ENCODE data around the gene KLHL21.
A peak's percentile ranks its signal among the peaks of the same experiment; 100 is the strongest.
"Not testable (repeated sequence)": the region's sequence is repeated elsewhere in the genome, so short reads cannot be mapped to it uniquely, and the experiment has no call there.

KLHL21 gene, protein sequence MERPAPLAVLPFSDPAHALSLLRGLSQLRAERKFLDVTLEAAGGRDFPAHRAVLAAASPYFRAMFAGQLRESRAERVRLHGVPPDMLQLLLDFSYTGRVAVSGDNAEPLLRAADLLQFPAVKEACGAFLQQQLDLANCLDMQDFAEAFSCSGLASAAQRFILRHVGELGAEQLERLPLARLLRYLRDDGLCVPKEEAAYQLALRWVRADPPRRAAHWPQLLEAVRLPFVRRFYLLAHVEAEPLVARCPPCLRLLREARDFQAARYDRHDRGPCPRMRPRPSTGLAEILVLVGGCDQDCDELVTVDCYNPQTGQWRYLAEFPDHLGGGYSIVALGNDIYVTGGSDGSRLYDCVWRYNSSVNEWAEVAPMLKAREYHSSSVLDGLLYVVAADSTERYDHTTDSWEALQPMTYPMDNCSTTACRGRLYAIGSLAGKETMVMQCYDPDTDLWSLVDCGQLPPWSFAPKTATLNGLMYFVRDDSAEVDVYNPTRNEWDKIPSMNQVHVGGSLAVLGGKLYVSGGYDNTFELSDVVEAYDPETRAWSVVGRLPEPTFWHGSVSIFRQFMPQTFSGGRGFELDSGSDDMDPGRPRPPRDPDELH

DNA sequence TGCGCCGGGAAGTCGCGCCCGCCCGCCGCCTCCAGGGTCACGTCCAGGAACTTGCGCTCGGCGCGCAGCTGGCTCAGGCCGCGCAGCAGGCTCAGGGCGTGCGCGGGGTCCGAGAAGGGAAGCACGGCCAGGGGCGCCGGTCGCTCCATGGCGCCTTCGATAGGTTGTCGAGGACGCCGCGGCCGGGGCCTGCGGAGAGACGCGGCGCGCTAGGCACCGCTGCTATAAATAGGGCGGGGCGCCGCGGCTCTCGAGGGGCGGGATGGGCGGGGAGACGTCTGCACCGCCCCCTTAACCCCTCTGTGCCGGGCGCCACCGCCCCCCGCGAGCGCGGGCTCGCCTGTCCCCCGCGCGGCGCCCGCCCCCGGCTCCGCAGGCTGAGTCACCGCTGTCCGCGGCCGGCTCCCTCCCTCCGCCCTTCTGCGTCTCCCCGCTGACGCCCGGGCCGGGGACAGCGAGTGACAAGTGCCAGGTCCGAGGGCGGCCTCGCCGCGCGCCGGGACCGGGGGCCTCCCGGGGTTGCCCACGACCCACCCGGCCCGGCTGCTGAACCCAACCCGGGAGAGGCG, at the start of gene KLHL21:
KLHL21 (minus strand) TSS at position 201 of the 569 bp plus-strand sequence; CDS start at position 149, 52 bp downstream.
- DNase-seq (ENCODE audit: low spot score): peak; percentile 96
- TF ChIP-seq, protein P1, sequence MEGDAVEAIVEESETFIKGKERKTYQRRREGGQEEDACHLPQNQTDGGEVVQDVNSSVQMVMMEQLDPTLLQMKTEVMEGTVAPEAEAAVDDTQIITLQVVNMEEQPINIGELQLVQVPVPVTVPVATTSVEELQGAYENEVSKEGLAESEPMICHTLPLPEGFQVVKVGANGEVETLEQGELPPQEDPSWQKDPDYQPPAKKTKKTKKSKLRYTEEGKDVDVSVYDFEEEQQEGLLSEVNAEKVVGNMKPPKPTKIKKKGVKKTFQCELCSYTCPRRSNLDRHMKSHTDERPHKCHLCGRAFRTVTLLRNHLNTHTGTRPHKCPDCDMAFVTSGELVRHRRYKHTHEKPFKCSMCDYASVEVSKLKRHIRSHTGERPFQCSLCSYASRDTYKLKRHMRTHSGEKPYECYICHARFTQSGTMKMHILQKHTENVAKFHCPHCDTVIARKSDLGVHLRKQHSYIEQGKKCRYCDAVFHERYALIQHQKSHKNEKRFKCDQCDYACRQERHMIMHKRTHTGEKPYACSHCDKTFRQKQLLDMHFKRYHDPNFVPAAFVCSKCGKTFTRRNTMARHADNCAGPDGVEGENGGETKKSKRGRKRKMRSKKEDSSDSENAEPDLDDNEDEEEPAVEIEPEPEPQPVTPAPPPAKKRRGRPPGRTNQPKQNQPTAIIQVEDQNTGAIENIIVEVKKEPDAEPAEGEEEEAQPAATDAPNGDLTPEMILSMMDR (IDR thresholded peaks at IDR 0.05; ENCODE audit: extremely low read depth, missing control alignments): no peak

DNA sequence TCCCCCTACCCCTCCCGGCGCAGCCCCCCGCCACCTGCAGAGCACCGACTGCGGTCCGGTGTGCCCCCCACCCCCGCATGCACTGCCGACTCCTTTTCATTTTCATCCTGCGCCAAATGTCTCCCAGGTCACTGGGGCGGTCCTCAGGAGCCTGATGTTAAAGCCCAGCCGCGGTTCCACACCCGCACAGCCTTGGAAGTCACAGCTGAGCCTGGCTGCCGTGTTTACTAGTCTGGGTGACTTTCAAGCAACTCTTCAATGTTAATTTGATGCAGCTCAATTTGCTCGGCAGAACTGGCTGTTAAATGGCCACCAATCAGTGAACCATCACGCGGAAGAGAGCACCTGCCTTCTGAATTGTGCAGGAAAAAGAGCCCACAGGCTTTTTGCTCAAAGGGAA, 49.2 kb upstream of the KLHL21 start:
- TF ChIP-seq, protein P1 (IDR thresholded peaks at IDR 0.05; ENCODE audit: extremely low read depth, missing control alignments): no peak
- no peak for DNase-seq (ENCODE audit: low spot score)

DNA sequence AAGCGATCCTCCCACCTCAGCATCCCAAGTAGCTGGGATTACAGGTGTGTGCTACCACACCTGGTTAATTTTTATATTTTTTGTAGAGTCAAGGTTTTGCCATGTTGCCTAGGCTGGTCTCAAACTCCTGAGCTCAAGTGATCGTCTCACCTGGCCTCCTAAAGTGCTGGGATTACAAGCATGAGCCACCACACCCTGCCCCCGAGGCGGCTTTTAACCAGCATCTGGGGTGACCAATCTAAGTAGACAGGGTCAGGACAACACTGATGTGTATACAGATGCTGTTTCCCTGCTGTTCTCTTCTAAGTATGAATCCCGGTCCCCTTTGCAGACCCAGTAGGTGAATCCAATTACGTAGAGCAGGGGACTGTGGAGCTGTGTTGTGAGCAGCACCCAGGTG, 45.9 kb upstream of the KLHL21 start:
- TF ChIP-seq, protein P1 (IDR thresholded peaks at IDR 0.05; ENCODE audit: extremely low read depth, missing control alignments): no peak
- DNase-seq (ENCODE audit: low spot score): no peak

DNA sequence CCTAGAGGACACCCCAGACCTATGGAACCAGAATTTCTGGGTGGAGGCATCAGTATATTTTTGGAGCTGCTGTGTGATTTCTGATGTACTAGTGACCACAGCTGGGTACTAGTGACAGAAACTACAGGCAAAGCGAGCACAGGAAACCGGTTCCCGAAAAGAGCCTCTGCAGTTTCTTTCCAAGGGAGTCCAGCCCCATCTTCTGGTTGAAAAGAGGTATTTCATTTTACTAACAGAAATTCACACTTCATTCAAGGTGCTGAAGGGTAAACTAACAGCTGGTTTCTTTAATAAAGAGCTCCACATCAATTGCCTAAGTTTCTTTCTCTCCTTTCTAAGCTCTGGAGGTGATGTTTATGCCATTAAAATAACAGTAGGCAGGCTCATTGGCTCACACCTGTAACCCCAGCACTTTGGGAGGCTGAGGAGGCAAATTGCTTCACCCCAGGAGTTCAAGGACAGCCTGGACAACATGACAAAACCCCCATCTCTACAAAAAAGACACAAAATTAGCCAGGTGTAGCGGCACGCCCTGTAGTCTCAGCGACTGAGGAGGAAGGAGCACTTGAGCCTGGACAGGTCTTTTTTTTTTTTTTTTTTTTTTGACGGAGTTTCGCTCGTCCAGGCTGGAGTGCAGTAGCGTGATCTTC, 44.0 kb upstream of the KLHL21 start:
- TF ChIP-seq, protein P1 (IDR thresholded peaks at IDR 0.05; ENCODE audit: extremely low read depth, missing control alignments): no peak
- DNase-seq (ENCODE audit: low spot score): peak; percentile 59

DNA sequence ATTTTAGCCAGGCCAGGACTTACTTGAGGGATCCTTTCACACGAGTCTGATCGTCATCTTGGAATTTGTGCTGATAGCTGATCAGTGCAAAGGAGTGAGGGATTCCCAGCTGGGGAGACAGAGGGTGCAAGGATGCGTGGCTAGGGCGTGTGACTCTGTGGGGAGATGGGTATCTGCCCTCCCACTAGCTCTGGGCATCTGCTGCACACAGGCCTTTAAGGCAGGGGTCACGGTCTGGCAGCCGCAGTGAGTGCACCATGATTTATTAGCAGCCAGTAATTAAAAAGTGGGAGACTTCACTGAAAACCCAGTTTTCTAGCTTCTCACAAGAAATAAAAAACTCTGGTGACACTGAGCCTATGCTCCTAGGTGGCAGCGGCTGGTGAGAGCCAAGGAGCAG, 42.3 kb upstream of the KLHL21 start:
- DNase-seq (ENCODE audit: low spot score): no peak
- TF ChIP-seq, protein P1 (IDR thresholded peaks at IDR 0.05; ENCODE audit: extremely low read depth, missing control alignments): no peak

DNA sequence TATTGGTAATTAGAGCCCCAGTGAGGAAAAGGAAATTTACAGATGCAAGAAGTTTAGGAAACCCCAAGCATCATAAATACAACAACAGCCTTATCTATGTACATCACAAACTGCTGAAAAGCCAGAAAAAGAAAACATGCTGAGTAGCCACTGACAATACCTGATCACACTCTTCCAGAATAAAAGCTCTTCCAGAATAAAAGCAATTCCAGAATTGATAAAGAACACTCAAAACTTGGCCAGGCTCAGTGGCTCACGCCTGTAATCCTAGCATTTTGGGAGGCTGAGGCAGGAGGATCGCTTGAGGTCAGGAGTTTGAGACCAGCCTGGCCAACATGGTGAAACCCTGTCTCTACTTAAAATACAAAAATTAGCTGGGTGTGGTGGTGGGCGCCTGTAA, 38.2 kb upstream of the KLHL21 start:
- DNase-seq (ENCODE audit: low spot score): not testable (repeated sequence)

DNA sequence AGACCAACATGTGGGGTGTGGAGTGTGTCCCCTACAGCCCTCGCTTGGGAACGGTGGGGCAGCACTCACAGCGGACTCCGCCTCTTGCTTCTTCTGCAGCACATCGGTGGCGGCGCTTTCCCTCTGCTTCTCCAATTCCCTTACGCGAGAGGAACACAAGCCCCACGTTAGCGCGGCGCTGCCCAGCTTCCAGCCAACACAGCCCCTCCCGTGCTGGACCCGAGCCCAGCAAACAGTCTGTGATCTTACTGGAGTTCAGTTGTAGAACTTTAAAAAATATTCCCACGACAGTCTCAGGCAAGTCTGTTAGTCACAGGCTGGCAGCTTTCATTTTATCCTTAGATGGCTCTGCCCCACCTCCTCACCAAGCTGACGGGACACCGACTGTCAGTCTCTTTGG, 35.6 kb upstream of the KLHL21 start:
- no peak for DNase-seq (ENCODE audit: low spot score)
- TF ChIP-seq, protein P1 (IDR thresholded peaks at IDR 0.05; ENCODE audit: extremely low read depth, missing control alignments): no peak

Measured in GM20000 (cell line).